ENCODE measurements around the gene EFCAB5. TPM values are rescaled to one million over a fixed set of nuclear protein-coding genes. Genes with fewer than 3 reads are reported as not detected.

EFCAB5 gene
- polyA plus RNA-seq, 1 donor (not counting 4 experiments of a cell fraction or from before 2014, with no cell fraction given) = 0.17 TPM

DNA sequence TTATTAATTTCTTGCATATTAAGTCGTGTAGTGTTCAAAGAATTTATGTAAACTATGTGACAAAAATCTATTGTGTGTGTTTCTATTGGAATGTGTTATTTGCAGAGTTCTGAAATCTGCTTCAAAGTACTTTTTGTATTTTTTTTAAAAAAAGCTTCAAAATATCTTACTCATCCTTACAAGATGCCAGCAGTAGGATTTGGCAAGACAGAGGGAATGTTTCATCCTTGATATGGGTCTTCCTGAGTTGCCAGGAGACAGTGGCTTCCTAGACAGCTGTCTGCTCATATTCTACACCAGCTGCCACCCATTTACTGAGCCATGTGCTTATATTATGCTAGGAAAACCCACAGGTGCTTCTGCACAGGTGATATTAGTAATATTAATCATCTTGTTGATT lies 36.4 kb downstream of the EFCAB5 start:
- no peak overlapping the region for H3K9ac ChIP-seq (ENCODE audit: control insufficient read depth, extremely low read depth, insufficient read depth, low read length)
- no peak overlapping the region for H3K4me2 ChIP-seq (ENCODE audit: control insufficient read depth, extremely low read depth, insufficient read depth, low read depth, low read length)
- no peaks in the 10 kb centered on the region for H3K27me3 ChIP-seq (ENCODE audit: control insufficient read depth, extremely low read depth, insufficient read depth, low read length)
- H3K27ac ChIP-seq (ENCODE audit: control insufficient read depth, insufficient read depth, low read length) = no peak overlapping the region
- no peaks in the 10 kb centered on the region for H3K4me1 ChIP-seq (ENCODE audit: control insufficient read depth, extremely low read depth, insufficient read depth, low read length)
- H3K79me2 ChIP-seq (ENCODE audit: control insufficient read depth, insufficient read depth, low read length) = no peaks in the 10 kb centered on the region
- dilution Hi-C loops (cut with MboI; ENCODE audit: extremely low pct_ligation_motif_present, low sequenced_read_pairs) = no loop called here
- TF ChIP-seq CTCF (optimal IDR thresholded peaks at IDR 0.05 in 1 of 3, IDR thresholded peaks at IDR 0.05 in 1 of 3, conservative IDR thresholded peaks at IDR 0.05 in 1 of 3; ENCODE audit: extremely low read depth in 1 of 3, insufficient read depth in 2 of 3, low read length in 3 of 3) (no peak), EZH2 (IDR thresholded peaks at IDR 0.05; ENCODE audit: low read length) (no peak)
- DNase-seq (ENCODE audit: low read depth, low spot score) = no peak
- H3K9me1 ChIP-seq (ENCODE audit: control insufficient read depth, extremely low read depth, insufficient read depth, low read length) = no peaks in the 10 kb centered on the region
- H2AFZ ChIP-seq (ENCODE audit: control insufficient read depth, low read length) = no peak overlapping the region
- H3K9me3 ChIP-seq (ENCODE audit: control insufficient read depth, low read depth, low read length) = no peaks in the 10 kb centered on the region
- H3K36me3 ChIP-seq (ENCODE audit: control insufficient read depth in 2 of 2, extremely low read depth in 1 of 2, insufficient read depth in 2 of 2, low read length in 2 of 2) = no peaks in the 10 kb centered on the region
- no peak for FAIRE-seq
- no peaks in the 10 kb centered on the region for H4K20me1 ChIP-seq (ENCODE audit: control insufficient read depth, extremely low read depth, insufficient read depth, low read length)
- H3K4me3 ChIP-seq (ENCODE audit: control insufficient read depth in 2 of 3, extremely low read depth in 1 of 3, insufficient read depth in 2 of 3, low read depth in 1 of 3, low read length in 3 of 3) = no peak overlapping the region

DNA sequence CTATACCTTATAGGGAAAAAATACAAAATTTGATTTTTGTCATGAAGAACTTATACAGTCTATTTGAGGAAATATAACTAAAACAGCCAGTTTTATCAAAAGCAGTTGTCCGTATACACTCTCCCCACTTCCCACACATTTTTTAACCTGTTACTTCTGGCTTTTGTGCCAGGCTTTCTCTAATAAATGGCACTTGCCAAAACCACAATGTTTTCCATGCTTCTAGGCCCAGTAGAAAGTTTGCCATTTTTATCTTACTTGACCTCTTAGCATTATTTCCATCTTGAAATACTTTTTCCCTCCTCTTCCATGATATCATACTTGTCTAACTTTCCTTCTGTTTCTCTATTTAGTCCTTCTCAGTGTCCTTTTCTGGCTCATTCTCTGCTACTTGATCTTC lies 38.8 kb downstream of the EFCAB5 start:
- no peaks in the 10 kb centered on the region for H3K79me2 ChIP-seq (ENCODE audit: control insufficient read depth, insufficient read depth, low read length)
- TF ChIP-seq EZH2 (IDR thresholded peaks at IDR 0.05; ENCODE audit: low read length) = no peak
- no peak for TF ChIP-seq CTCF (optimal IDR thresholded peaks at IDR 0.05 in 1 of 3, IDR thresholded peaks at IDR 0.05 in 1 of 3, conservative IDR thresholded peaks at IDR 0.05 in 1 of 3; ENCODE audit: extremely low read depth in 1 of 3, insufficient read depth in 2 of 3, low read length in 3 of 3)
- no peaks in the 10 kb centered on the region for H3K4me1 ChIP-seq (ENCODE audit: control insufficient read depth, extremely low read depth, insufficient read depth, low read length)
- DNase-seq (ENCODE audit: low read depth, low spot score) (no peak), FAIRE-seq (no peak)
- H3K27me3 ChIP-seq (ENCODE audit: control insufficient read depth, extremely low read depth, insufficient read depth, low read length) = no peaks in the 10 kb centered on the region
- no peak overlapping the region for H2AFZ ChIP-seq (ENCODE audit: control insufficient read depth, low read length)
- H3K36me3 ChIP-seq (ENCODE audit: control insufficient read depth in 2 of 2, extremely low read depth in 1 of 2, insufficient read depth in 2 of 2, low read length in 2 of 2) = no peaks in the 10 kb centered on the region
- no peak overlapping the region for H3K4me3 ChIP-seq (ENCODE audit: control insufficient read depth in 2 of 3, extremely low read depth in 1 of 3, insufficient read depth in 2 of 3, low read depth in 1 of 3, low read length in 3 of 3)
- no peak overlapping the region for H3K27ac ChIP-seq (ENCODE audit: control insufficient read depth, insufficient read depth, low read length)
- peaks cover 1% of the 10 kb centered on the region for H3K9me3 ChIP-seq (ENCODE audit: control insufficient read depth, low read depth, low read length)
- no peaks in the 10 kb centered on the region for H4K20me1 ChIP-seq (ENCODE audit: control insufficient read depth, extremely low read depth, insufficient read depth, low read length)
- no peaks in the 10 kb centered on the region for H3K9me1 ChIP-seq (ENCODE audit: control insufficient read depth, extremely low read depth, insufficient read depth, low read length)
- H3K9ac ChIP-seq (ENCODE audit: control insufficient read depth, extremely low read depth, insufficient read depth, low read length) = no peak overlapping the region
- dilution Hi-C loops (cut with MboI; ENCODE audit: extremely low pct_ligation_motif_present, low sequenced_read_pairs) = no loop called here
- no peak overlapping the region for H3K4me2 ChIP-seq (ENCODE audit: control insufficient read depth, extremely low read depth, insufficient read depth, low read depth, low read length)

All from keratinocyte (primary cell).